DMS53 treated with DMSO at 0.1 percent for 48 hours (cell line): ENCODE measurements around the gene PFDN4.

ENCODE experiments used
- DNase-seq: peaks from one replicate; lab custom pipeline; 2025; ENCODE audit not compliant: unreplicated experiment; lab: John Stamatoyannopoulos, UW

PFDN4 gene

DNA sequence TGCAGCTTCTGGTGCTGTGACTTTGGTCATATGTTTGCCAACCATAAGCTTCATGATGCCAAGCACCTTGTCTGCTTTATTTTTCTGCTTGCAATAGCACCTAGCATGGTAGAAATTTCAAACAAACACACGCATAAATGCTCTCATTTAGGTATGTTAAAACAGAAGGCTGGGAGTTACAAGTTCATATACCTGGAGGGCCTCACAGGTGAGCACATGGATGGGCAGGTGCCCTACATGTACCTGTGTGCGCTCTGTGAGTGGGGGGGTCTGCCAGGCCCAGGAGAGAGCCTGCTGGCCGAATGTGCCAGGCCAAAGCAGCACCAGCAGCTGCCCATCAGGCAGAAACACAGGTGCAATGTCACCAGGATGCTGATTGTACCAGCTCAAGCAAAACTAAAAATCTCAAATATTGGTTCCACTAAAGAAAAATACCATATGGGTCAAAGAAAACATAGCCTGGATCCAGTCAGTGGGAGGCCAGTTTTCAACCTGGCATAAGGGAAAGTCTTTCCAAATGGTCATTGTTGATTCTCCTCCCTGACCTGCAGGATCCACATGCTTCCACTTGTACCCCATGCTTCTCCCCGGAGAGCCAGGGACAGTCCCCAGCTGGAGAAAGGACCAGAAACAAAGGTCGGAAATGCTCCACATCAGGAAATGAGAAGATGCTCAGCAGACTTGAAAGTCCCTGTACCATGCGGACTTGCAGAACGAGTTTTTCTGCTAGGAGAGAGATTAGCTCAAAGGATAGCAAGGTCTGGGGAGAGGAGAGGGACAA is 7.2 kb upstream of the PFDN4 start:
- DNase-seq = peak; percentile 84

DNA sequence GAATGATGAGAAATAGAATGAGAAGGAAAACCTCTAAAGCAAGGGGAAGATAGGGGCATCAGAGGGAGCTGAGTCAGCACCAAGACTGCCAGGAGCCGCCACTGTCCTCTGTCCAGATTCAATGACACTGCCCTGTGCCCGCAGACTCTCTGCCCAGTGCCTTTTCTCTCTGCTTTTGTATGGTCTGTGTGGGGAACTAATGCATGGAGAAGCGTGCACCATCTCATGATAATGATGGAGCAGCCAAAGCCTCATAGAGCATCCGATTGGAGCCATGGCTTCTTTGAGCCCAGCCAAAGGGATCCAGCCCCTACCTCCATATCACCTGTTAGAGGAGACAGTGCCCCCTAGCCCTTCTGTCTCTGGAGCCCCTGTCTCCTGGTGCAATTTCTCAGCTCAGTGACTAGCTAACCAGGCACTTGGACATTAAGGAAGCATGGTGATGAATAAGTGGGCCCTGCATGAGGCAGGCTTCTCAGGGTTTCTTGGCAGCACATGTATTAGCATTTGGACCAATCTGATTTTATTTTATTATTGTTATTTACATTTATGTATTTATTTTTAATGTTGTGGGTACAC is 6.5 kb upstream of the PFDN4 start:
- no peak for DNase-seq

DNA sequence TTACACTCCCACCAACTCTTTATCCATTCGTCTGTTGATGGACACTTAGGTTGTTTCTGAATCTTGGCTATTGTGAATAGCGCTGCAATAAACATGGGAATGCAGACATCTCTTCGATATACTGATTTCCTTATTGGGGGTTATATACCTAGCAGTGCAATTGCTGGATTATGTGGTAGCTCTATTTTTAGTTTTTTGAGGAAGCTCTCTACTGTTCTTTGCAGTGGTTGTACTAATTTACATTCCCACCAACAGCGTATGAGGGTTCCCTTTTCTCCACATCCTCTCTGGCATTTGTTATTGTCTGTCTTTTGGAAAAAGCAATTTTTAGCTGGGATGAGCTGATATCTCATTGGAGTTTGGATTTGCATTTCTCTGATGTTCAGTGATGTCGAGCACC is 4.6 kb upstream of the PFDN4 start:
- DNase-seq = no peak

DNA sequence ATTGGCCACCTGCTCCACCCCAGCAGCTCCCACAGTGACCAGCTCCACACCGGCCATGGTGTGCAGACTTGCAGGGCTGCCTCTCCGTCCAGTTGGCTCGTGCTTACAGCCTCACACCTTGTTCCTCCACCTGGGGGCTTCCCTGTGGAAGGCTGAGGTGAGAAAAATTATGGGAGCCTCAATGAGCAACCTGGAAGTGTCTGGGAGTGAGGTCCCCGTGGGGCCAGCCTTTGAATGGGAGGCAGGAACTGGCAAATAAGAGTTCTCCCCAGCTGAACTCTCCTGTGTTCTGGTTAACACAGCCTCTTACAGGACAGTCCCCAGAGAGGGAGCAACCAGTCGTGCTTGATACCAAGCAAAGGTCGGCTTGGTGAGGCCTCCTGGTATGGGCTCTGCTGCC is 3.8 kb upstream of the PFDN4 start:
- no peak for DNase-seq

DNA sequence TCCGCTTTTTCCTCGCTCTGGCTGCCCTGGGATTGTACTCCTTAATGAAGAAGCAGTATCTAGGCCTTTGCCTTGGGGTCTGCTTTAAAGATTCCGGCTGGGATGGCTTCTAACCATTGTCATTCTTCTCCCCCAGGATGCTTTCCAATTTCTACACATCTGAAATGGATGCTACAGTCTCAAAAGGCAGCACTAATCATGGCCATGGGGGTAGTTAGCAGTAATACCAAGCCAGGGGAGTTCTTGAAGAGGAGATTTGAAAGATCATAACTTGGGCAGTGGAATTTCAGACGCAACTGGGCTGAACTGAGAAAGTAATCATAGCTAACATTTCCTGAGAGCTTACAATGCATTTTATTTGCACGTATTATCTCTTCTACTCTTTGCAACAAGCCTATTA is 3.4 kb upstream of the PFDN4 start:
- DNase-seq = no peak

GRCh38 chr20:54205450-54205849 is 2.4 kb upstream of the PFDN4 start:
- DNase-seq = no peak

DNA sequence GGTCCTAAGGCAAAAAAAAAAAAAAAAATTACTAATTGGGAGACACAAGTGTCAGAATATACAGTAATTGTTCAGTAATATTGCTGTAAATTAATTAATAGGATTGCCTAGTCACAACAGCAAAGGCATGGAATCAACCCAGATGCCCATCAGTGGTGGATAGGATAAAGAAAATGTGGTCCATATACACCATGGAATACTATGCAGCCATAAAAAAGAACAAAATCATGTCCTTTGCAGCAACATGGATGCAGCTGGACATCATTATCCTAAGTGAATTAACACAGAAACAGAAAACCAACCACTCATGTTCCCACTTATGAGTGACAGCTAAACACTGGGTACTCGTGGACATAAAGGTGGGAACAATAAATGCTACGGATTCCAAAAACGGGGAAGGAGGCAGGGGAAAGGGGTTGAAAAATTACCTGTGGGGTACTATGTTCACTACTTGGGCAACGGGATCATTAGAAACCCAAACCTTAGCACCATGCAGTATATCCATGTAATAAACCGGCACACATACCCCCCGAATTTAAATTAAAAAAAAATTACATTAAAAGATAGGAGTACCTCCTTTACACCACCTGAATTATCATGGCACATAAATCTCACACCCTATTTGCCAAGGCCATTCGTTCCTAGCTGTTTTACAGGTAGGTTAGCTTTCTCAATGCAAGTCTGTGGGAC is 689 bp upstream of the PFDN4 start:
- no peak for DNase-seq

GRCh38 chr20:54208548-54209176 is 775 bp downstream of the PFDN4 start:
- DNase-seq = no peak

DNA sequence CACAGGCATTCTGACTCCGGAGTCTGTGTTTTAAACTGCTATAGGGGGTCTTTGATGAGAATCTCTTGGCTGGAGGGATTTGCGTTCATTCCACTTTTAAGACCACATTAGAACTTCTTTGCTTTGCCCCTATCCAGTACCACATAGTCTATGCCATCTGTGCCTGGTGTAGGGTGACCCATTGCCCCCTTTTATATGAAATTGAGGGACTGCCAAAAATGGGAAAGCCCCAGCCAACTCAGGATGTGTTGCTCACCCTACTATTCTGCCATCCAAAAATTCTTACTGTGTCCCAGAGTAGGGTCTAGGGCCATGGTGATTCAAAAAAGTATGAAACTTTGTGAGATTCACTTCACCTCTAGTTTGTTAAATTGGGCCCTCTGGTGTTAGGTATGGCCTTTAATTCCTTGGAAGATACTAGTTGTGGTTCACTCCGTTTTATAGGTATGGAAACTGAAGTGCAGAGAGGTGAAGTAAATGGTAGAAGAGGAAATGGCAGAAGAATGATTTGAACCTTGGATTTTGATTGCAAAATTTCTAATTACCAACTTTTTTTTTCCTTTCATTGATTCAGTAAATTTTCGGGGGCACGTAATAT is 1.4 kb downstream of the PFDN4 start:
- no peak for DNase-seq

GRCh38 chr20:54212226-54212625 is 4.3 kb downstream of the PFDN4 start:
- no peak for DNase-seq

- DNase-seq = no peak
These were observed 5.0 kb downstream of the PFDN4 start for GRCh38 chr20:54212871-54213270.

GRCh38 chr20:54214566-54214965 is 6.7 kb downstream of the PFDN4 start:
- no peak for DNase-seq

DNA sequence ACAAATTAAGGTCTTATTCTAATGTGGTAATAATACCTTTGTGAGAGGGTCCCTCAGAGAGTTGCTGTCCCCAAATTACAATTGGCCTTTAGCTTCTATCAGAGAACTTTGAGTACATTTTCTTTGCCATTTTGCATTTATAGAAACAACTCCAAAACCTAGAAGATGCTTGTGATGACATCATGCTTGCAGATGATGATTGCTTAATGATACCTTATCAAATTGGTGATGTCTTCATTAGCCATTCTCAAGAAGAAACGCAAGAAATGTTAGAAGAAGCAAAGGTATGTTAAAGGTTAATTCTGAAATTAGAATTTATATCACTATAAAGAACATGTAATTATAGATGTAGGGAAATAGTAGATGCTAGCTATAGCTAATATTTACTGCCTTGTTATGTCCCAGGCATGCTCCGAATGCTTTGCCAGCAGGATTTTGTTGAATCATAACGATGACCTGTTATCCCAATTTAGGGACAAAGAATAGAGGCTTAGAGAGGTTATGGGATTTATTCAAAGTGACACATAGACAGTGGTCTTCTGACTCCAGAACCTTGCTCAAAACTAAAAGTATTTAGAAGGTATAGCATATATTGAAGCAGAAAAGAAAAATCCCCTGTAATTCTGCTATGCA is 7.4 kb downstream of the PFDN4 start:
- DNase-seq = no peak

DNA sequence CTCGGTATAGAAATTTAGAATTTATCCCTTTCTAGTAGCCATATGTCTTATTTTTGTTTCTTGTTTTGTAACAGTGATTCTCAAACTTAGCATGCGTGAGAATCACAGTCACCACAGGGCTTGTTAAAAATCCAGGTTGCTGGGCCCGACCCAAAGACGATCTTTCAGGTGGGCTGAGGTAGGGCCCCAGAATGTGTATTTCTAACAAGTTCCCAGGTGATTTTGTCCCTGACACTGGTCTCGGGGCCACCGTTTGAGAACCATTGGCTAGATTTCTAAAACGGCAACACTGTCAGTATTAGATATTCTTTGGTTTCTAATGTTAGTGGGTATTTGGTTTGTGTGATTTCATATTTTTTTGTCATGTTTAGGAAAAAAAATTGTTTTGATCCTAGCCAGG is 9.9 kb downstream of the PFDN4 start:
- no peak for DNase-seq

GRCh38 chr20:54218470-54218869 is 10.6 kb downstream of the PFDN4 start:
- no peak for DNase-seq

- DNase-seq = peak; percentile 20
These were observed 12.0 kb downstream of the PFDN4 start for GRCh38 chr20:54219751-54220426.

GRCh38 chr20:54220722-54221121 is 12.8 kb downstream of the PFDN4 start:
- no peak for DNase-seq

DNA sequence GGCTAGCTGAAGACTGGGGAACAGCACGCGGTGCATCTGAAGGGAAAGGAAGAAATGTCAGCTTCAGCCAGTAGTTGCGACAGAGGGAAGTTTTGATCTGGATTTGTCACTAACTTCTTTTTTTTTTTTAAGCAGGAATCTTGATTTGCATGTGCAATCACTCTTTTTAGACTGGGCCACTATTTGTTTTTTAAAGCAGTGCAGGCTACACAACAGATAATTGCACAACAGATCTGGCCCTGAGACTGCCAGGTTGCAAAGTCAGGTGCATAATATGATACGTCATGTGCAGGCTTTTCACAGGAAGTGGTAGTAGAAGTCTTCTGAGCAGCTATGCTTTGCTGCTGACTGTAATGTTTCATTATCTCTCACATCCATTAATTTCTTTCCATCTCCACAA is 13.5 kb downstream of the PFDN4 start:
- peak; percentile 26 for DNase-seq

GRCh38 chr20:54221996-54222890 is 14.4 kb downstream of the PFDN4 start:
- DNase-seq = no peak
